GM23248 (cell line): ENCODE data around the gene ACTR1A. TPM values are rescaled to one million over a fixed set of nuclear protein-coding genes. Genes with fewer than 3 reads are reported as not detected.

Experiments used
- DNase-seq: peaks from one replicate; pipeline ENCODE4 v3.0.0-alpha.2; 2015
- H2AFZ ChIP-seq: fragments of 200-600 bp; sonication (generic); 2 replicates; pipeline ENCODE4 v1.6.1; 2016; ENCODE audit warnings: antibody characterized with exemption
- H3F3A ChIP-seq: fragments of 200-600 bp; sonication (generic); 2 replicates; pipeline ENCODE4 v1.6.1; 2016; ENCODE audit warnings: mild to moderate bottlenecking, antibody characterized with exemption, mixed run types; ENCODE audit not compliant: insufficient read depth
- H3K27ac ChIP-seq: fragments of 200-600 bp; sonication (generic); 2 replicates; pipeline ENCODE4 v1.5.1; 2016; ENCODE audit warnings: mild to moderate bottlenecking
- H3K27me3 ChIP-seq: fragments of 200-600 bp; sonication (generic); replicated peaks from 2 replicates; pipeline ENCODE4 v1.6.1; 2016; ENCODE audit warnings: mild to moderate bottlenecking; ENCODE audit not compliant: insufficient read depth
- H3K36me3 ChIP-seq: fragments of 200-600 bp; sonication (generic); 2 replicates; pipeline ENCODE4 v1.6.1; 2016; ENCODE audit warnings: low read depth, mild to moderate bottlenecking
- H3K4me1 ChIP-seq: fragments of 200-600 bp; sonication (generic); 2 replicates; pipeline ENCODE4 v1.6.1; 2016; ENCODE audit warnings: mild to moderate bottlenecking; ENCODE audit not compliant: insufficient read depth
- H3K4me2 ChIP-seq: fragments of 200-600 bp; sonication (generic); one replicate; pipeline ENCODE4 v1.6.1; 2016; ENCODE audit warnings: mild to moderate bottlenecking; ENCODE audit not compliant: unreplicated experiment
- H3K4me3 ChIP-seq: fragments of 200-600 bp; sonication (generic); 2 replicates; pipeline ENCODE4 v1.5.1; 2016; ENCODE audit warnings: mild to moderate bottlenecking
- H3K79me2 ChIP-seq: fragments of 200-600 bp; sonication (generic); 2 replicates; pipeline ENCODE4 v1.6.1; 2016; ENCODE audit warnings: mild to moderate bottlenecking; ENCODE audit not compliant: insufficient read depth
- H3K9ac ChIP-seq: fragments of 200-600 bp; sonication (generic); 2 replicates; pipeline ENCODE4 v1.6.1; 2016; ENCODE audit warnings: mild to moderate bottlenecking
- H3K9me2 ChIP-seq: fragments of 200-600 bp; sonication (generic); 2 replicates; pipeline ENCODE4 v1.6.1; 2016; ENCODE audit warnings: mixed run types, mild to moderate bottlenecking, moderate library complexity; ENCODE audit not compliant: insufficient read depth
- H3K9me3 ChIP-seq: fragments of 200-600 bp; sonication (generic); one replicate; pipeline ENCODE4 v1.6.1; 2017; ENCODE audit warnings: low read depth
- H4K20me1 ChIP-seq: fragments of 200-600 bp; sonication (generic); 2 replicates; pipeline ENCODE4 v1.6.0; 2016; ENCODE audit not compliant: insufficient read depth
- EZH2 ChIP-seq: fragments of 200-600 bp; sonication (generic); IDR thresholded peaks from 2 replicates; pipeline ENCODE4 v1.6.1; 2018; ENCODE audit warnings: antibody characterized with exemption, mild to moderate bottlenecking; ENCODE audit not compliant: insufficient read depth, poor library complexity, severe bottlenecking
- EZH2phosphoT487 ChIP-seq: fragments of 200-600 bp; sonication (generic); IDR thresholded peaks from 2 replicates; pipeline ENCODE4 v1.6.1; 2018; ENCODE audit warnings: antibody characterized with exemption, moderate library complexity, mild to moderate bottlenecking, low read depth; ENCODE audit not compliant: insufficient read depth
- WGBS, 2 experiments: methylation state at CpG; one replicate each; pipeline ENCODE4 v1.1.6; 2015 to 2017; ENCODE audit warnings: low lambda C conversion rate in 2 of 2, low coverage in 1 of 2; ENCODE audit errors: missing lambda C conversion rate in 2 of 2; 5-methylcytosine and 5-hydroxymethylcytosine counted together
- in situ Hi-C: fragments of 300-500 bp; cut with MboI; formaldehyde crosslinking; loops from 2 replicates; pipeline ENCODE4 v1.15.0; 2020
- polyA plus RNA-seq: library from polyadenylated mRNA; unstranded; fragments of >200 nt; fragmentation: Nextera tagmentation; extraction: Ambion mirVana; gene quantifications from 2 replicates; pipeline ENCODE4 v1.2.1, GENCODE V29; 2016
- total RNA-seq: library from RNA; depleted of rRNA; stranded (reverse); fragments of >200 nt; shearing (Covaris generic); gene quantifications from 2 replicates; pipeline ENCODE4 v1.2.3, GENCODE V29; 2014

ACTR1A gene
- total and polyA plus RNA-seq, 2 experiments from 2014 or later: 127 to 134 TPM

- Histone ChIP-seq H4K20me1 (no peaks in the 10 kb centered on the region), H3K4me3 (0 out of 2 replicates have a peak overlapping the region, but pooled peaks have one; percentile 27), H3K36me3 (peaks cover under 1% of the 10 kb centered on the region; the same call in 1 of the 2 replicates), H3K27me3 (no peaks in the 10 kb centered on the region), H2AFZ (no peak overlapping the region), H3K27ac (0 out of 2 replicates have a peak overlapping the region, but pooled peaks have one; percentile 34), H3K9me2 (no peaks in the 10 kb centered on the region), H3K9me3 (no peaks in the 10 kb centered on the region), H3K9ac (no peak overlapping the region), H3K79me2 (peaks cover 42% of the 10 kb centered on the region), H3K4me2 (peak overlapping the region; percentile 60), H3K4me1 (peaks cover 26% of the 10 kb centered on the region), H3F3A (peaks cover 24% of the 10 kb centered on the region)
- peak; percentile 12 for DNase-seq
- TF ChIP-seq EZH2: no peak
- no peak for TF ChIP-seq EZH2phosphoT487
- 0 to 15% methylated on average over 2 of the region's 2 CpGs for WGBS, 2 experiments
- in situ Hi-C loops: no loop called here
Observed at GRCh38 chr10:102545997-102546396, 43.5 kb upstream of the ACTR1A start.

GRCh38 chr10:102545265-102545871 lies 42.9 kb upstream of the ACTR1A start:
- 89 to 91% methylated on average over 7 of the region's 7 CpGs for WGBS, 2 experiments

GRCh38 chr10:102542800-102543418 lies 40.4 kb upstream of the ACTR1A start:
- H3K4me2 ChIP-seq: no peak overlapping the region
- peak; percentile 61 for DNase-seq
- peaks cover 57% of the 10 kb centered on the region for H3K79me2 ChIP-seq
- no peaks in the 10 kb centered on the region for H4K20me1 ChIP-seq
- 77 to 80% methylated on average over 8 of the region's 8 CpGs for WGBS, 2 experiments
- H3K9ac ChIP-seq: no peak overlapping the region
- H3K36me3 ChIP-seq: no peaks in the 10 kb centered on the region
- no peak overlapping the region for H3K27ac ChIP-seq
- H3K4me1 ChIP-seq: peaks cover 26% of the 10 kb centered on the region
- no peaks in the 10 kb centered on the region for H3K9me2 ChIP-seq
- H3K4me3 ChIP-seq: no peak overlapping the region
- no peaks in the 10 kb centered on the region for H3K9me3 ChIP-seq
- H3F3A ChIP-seq: peaks cover 24% of the 10 kb centered on the region
- no peaks in the 10 kb centered on the region for H3K27me3 ChIP-seq
- H2AFZ ChIP-seq: no peak overlapping the region
- in situ Hi-C loops: no loop called here
- TF ChIP-seq EZH2 (no peak), EZH2phosphoT487 (no peak)

More at GRCh38 chr10:102545265-102545871, 42.9 kb upstream of the ACTR1A start:
- H2AFZ ChIP-seq: no peak overlapping the region
- TF ChIP-seq EZH2 (no peak), EZH2phosphoT487 (no peak)
- DNase-seq: no peak
- peaks cover 49% of the 10 kb centered on the region for H3K79me2 ChIP-seq
- in situ Hi-C loops: no loop called here
- no peak overlapping the region for H3K4me2 ChIP-seq
- H3F3A ChIP-seq: peaks cover 24% of the 10 kb centered on the region
- no peak overlapping the region for H3K9ac ChIP-seq
- no peak overlapping the region for H3K27ac ChIP-seq
- peaks cover 26% of the 10 kb centered on the region for H3K4me1 ChIP-seq
- no peaks in the 10 kb centered on the region for H3K9me3 ChIP-seq
- H3K4me3 ChIP-seq: no peak overlapping the region
- no peaks in the 10 kb centered on the region for H4K20me1 ChIP-seq
- H3K36me3 ChIP-seq: no peaks in the 10 kb centered on the region
- H3K27me3 ChIP-seq: no peaks in the 10 kb centered on the region
- H3K9me2 ChIP-seq: no peaks in the 10 kb centered on the region

GRCh38 chr10:102540023-102540422 lies 37.5 kb upstream of the ACTR1A start:
- Histone ChIP-seq H2AFZ (no peak overlapping the region), H3K9me2 (no peaks in the 10 kb centered on the region), H3K27me3 (no peaks in the 10 kb centered on the region), H3K27ac (no peak overlapping the region), H3K79me2 (peaks cover 70% of the 10 kb centered on the region), H4K20me1 (no peaks in the 10 kb centered on the region), H3K4me1 (peaks cover 7% of the 10 kb centered on the region; the same call in 1 of the 2 replicates), H3K4me2 (no peak overlapping the region), H3K9ac (no peak overlapping the region), H3K9me3 (no peaks in the 10 kb centered on the region), H3K36me3 (no peaks in the 10 kb centered on the region), H3K4me3 (no peak overlapping the region), H3F3A (peaks cover 8% of the 10 kb centered on the region; the same call in 1 of the 2 replicates)
- DNase-seq: peak; percentile 44
- in situ Hi-C loops: no loop called here
- TF ChIP-seq EZH2: no peak
- TF ChIP-seq EZH2phosphoT487: no peak
- 82 to 96% methylated on average over 1 of the region's 1 CpG for WGBS, 2 experiments
